Left renal cortex interstitium (tissue), 4 donors: ENCODE measurements around the gene FAM151A. TPM values are rescaled to one million over a fixed set of nuclear protein-coding genes. Genes with fewer than 3 reads are reported as not detected.

Source experiments
- polyA plus RNA-seq, 4 donors: library from polyadenylated mRNA; unstranded; fragments of 120-200 nt; gene quantifications; one replicate each; pipeline ENCODE4 v1.2.1, GENCODE V29; 2013; ENCODE audit not compliant: insufficient read length in 4 of 4

FAM151A gene
- polyA plus RNA-seq, 4 donors: 23.0 to 38.9 (median 28.4) TPM

Other genes starting within 250 kb of the FAM151A start
- 100 to 1,000 TPM; 110 to 130 (median 123) TPM for gene SSBP3, start 217.1 kb downstream of the FAM151A start, polyA plus RNA-seq
- gene ACOT11, start 75.3 kb downstream of the FAM151A start, polyA plus RNA-seq: 10 to 100 TPM in 3 of 4 donors, 1 to 10 TPM in 1; 9.3 to 15.8 (median 14.3) TPM
- gene MROH7, start 18.3 kb upstream of the FAM151A start, polyA plus RNA-seq: 10 to 100 TPM in 2 of 4 donors, 1 to 10 TPM in 2; 2.8 to 14.2 (median 8.1) TPM
- 10 to 100 TPM; 30.5 to 37.7 (median 35.4) TPM for gene TTC4, start 92.3 kb upstream of the FAM151A start, polyA plus RNA-seq
- 10 to 100 TPM in 2 of 4 donors, 1 to 10 TPM in 2; 8.9 to 10.9 (median 10.3) TPM for gene PARS2, start 141.0 kb upstream of the FAM151A start, polyA plus RNA-seq
- gene TTC22, start 177.8 kb upstream of the FAM151A start, polyA plus RNA-seq: 1 to 10 TPM; 4.8 to 8.8 (median 7.3) TPM